GM21619 (cell line): Measurements from ENCODE around the gene HIP1R.
A peak's percentile ranks its signal among the peaks of the same experiment; 100 is the strongest.
"Not testable (repeated sequence)": the region's sequence is repeated elsewhere in the genome, so short reads cannot be mapped to it uniquely, and the experiment has no call there.

Experiments used
- ATAC-seq: cut with Tn5 transposase; IDR thresholded peaks from one replicate; pipeline ENCODE4 v1.9.1; 2021; ENCODE audit not compliant: unreplicated experiment

HIP1R gene

DNA sequence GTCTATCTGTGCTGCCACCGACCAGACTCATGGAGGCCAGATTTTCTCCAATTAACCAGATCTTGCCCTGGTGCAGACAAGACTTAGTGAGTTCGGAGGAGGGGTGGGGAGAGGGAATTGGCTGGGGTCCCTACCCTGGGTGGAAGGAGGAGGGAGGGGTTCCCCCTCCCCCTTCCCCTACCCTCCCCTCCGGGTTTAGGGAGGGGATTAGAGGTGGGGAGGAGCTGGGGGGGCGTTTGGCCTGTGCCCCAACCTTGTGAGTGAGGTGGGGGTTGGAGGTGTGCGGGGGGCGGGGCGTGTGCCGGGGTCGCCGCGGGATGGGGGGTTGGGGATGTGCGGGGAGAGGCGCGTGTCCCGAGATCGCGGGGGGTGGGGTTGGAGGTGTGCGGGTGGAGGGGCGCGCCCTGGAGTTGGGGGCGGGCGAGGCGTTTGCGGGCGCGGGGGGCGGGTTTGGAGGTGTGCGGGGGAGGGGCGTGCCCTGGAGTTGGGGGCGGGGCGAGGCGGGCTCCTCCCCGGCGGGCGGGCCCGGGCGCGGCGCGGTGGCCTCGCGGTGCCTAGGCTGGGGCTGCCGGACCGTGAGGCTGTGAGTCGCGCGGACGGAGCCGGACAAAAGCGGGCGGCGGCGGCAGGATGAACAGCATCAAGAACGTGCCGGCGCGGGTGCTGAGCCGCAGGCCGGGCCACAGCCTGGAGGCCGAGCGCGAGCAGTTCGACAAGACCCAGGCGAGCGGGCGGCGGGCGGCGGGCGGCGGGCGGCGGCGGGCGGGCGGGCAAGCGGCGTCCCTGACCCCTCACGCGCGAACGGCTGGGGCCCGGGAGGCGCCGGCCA is at the start of gene HIP1R:
Gene HIP1R, plus strand, starts transcription at position 537 of the 829 bp plus-strand sequence. Its CDS starts 94 bp downstream, at position 631.
- ATAC-seq = peak; percentile 29

DNA sequence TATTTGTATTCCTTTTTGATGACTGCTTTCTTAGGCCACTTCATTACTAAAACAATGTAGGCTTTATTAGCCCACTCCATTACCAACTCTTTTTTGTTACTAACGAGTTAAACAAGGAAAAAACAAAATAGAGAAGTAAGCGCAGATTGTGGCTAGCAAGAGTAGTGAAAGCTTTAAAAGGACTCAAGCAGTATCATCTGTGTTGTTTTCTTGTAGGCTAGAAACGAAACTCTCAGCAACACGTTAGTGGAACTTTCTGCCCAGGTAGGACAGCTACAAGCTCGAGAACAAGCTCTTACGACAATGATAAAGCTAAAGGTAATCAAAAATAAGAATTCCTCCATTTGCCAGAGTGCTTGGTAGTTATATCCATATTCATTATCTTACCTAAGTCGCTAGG is 49.8 kb upstream of the HIP1R start:
- no peak for ATAC-seq

GRCh38 chr12:122788387-122788786 is 46.9 kb upstream of the HIP1R start:
- no peak for ATAC-seq

DNA sequence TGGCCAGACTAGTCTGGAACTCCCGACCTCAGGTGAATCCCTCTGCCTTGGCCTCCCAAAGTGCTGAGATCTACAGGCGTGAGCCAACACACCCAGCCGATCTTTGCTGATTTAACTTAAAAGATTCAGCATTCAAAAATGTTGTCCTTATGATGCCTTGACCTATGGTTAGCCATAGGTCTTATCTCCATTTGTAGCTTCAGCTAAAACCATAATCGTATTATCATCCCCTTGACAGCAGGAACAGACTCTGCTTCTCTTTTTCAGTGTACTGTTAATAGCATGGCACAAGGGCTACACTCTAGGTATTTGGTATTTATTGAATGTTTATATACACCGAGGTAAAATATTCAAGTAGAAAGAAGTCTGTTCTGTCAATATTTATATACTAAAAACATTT is 45.6 kb upstream of the HIP1R start:
- ATAC-seq = no peak

DNA sequence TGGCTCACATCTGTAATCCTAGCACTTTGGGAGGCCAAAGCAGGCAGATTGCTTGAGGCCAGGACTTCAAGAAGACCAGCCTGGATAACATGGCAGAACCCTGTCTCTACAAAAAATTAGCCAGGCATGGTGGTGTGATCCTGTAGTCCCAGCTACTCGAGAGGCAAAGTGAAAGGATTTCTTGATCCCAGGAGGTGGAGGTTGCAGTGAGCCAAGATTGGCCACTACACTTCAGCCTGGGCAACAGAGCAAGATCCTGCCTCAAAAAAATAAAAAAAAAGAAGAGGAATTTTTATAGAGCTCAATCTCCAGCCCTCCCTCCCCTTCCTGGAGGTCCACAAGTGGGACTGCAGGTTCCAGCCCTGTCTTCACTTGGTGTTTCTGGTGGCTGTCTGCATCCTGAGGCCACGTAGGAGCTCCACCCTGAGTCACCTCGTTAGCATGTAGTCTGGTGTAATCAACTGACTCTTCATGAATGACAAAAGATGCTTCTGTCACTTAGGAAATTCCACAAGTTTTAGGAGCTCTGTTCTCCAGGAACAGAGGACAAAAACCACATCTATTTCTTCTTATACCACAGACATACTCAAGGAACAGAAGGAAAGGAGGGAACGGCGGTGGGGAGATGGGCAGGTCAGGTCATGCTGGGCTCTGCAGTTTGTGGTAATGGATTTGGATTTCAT is 44.7 kb upstream of the HIP1R start:
- no peak for ATAC-seq

GRCh38 chr12:122793685-122794106 is 41.6 kb upstream of the HIP1R start:
- ATAC-seq = no peak

- no peak for ATAC-seq
Measured at GRCh38 chr12:122795807-122796206, 39.5 kb upstream of the HIP1R start.

DNA sequence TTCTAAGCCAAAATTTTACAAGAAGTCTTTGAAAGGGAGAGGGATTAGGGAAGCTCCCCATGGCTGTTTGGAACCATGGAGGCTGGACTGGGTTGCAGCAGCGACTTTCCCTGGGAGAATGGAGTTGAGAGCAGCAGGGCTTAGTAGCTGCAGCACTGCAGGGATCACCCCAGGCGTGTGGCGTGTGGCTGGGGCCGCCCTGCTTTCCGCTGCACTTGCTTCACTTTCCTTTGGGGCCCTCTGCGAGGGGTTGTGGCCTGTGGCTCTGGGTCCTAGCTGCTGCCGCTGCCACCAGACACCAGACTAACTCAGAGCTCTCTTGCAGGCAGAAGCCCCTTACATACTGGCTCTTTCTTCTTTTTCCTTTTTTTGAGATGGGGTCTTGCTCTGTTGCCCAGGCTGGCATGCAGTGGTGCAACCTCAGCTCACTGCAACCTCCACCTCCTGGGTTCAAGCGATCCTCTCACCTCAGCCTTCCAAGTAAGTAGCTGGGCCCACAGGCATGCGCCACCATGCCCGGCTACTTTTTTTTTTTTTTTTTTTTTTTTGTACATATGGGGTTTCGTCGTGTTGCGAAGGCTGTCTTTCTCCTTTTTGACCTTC is 35.5 kb upstream of the HIP1R start:
- ATAC-seq = no peak

DNA sequence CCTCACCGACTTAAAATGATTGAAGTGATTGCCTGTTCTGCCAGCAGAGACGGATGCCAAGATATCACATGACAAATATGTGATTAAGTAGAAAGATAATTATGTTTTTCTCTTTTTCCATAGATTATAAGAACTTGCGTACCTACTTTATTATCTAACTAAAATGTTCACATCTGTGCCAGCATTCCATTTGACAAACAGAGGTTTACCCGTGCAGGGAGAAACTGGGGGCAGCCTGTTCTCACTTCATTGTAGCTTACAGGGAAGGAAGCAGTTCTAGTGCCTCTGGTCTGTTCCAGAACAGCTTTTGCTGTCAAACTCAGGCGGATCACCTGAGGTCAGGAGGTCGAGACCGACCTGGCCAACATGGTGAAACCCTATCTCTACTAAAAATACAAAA is 31.3 kb upstream of the HIP1R start:
- no peak for ATAC-seq

DNA sequence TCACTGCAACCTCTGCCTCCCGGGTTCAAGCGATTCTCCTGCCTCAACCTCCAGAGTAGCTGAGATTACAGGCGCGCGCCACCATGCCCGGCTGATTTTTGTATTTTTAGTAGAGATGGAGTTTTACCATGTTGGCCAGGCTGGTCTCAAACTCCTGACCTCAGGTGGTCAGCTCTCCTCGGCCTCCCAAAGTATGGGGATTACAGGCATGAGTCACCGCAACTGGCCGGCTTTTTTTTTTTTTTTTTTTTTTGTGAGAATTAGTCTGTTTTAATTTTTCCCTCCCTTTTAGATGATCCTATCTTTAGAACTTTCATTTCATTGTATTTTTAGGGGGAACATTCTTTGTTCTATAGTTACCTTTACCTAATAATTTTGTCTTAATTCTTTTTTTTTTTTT is 30.3 kb upstream of the HIP1R start:
- not testable (repeated sequence) for ATAC-seq

DNA sequence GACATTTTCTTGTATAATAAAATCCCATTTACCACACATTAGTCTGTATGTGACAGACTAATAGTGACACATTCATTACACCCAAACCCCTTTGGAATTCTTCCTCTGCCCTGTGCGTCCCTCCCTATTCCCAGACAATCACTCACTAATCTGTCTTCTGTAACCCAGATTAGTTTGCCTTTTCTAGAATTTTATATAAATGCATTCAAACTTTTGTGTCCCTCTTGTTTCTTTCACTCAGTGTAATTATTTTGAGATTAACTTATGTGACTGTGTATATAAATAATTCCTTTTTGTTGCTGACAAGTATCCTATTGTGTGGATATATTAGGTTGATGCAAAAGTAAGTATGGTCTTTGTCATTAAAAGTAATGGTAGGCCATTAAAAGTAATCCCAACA is 27.6 kb upstream of the HIP1R start:
- no peak for ATAC-seq

GRCh38 chr12:122811777-122812176 is 23.5 kb upstream of the HIP1R start:
- ATAC-seq = no peak

GRCh38 chr12:122813310-122813713 is 21.9 kb upstream of the HIP1R start:
- no peak for ATAC-seq

- ATAC-seq = no peak
Measured at GRCh38 chr12:122819209-122819785, 16.0 kb upstream of the HIP1R start.

DNA sequence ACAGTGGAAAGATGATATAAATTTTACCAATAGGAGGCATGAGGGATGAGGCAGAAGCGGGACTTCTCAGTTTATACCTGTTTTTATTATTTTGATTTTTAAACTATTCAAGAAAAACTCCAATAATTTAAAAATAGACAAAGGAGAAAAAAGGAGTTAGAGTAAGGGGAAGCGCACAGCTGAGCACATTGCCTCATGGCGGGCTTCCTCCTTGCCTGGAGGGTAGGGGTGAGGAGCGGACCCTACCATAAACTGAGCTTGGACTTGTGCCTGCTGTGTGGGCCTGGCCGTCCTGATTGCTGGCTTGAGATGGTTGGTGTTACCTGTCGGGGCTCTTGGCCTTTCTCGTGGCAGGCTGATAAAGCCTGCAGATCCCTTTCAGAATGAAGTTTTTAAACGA is 15.1 kb upstream of the HIP1R start:
- ATAC-seq = no peak

DNA sequence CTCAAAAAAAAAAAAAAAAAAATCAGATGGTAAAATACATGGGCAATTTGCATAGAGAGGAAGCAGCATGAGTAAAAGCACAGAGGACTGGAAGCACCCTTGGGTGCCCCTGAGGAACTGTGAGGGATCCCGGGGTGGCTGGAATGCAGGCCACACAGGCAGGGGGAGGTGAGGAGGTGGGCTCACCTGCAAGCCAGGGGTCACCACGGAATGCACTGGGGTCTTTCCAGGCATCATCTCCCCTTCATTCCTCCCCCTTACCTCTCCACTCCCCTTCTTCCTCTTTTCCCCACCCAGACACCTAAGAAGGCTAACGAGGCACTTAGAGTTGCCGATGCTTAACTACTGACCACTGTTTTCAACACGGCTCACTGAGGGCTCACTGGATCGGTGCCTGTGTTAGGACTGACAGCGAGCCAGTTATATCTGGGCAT is 14.4 kb upstream of the HIP1R start:
- no peak for ATAC-seq

DNA sequence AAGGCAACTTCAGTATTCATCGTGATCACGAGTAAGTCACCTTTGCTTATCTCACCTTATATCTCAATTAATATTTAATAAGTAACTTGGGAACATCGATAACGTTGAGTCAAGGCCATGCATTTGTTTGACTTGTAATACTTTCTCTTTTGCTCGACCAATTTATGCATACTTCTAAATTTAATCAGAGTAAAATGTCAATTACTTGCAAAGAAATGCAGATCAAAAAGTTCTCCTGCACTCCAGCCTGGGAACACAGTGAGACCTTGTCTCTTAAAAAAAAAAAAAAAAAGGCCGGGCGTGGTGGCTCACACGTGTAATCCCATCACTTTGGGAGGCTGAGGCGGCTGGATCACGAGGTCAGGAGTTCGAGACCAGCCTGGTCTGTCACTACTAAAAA is 11.8 kb upstream of the HIP1R start:
- ATAC-seq = no peak

DNA sequence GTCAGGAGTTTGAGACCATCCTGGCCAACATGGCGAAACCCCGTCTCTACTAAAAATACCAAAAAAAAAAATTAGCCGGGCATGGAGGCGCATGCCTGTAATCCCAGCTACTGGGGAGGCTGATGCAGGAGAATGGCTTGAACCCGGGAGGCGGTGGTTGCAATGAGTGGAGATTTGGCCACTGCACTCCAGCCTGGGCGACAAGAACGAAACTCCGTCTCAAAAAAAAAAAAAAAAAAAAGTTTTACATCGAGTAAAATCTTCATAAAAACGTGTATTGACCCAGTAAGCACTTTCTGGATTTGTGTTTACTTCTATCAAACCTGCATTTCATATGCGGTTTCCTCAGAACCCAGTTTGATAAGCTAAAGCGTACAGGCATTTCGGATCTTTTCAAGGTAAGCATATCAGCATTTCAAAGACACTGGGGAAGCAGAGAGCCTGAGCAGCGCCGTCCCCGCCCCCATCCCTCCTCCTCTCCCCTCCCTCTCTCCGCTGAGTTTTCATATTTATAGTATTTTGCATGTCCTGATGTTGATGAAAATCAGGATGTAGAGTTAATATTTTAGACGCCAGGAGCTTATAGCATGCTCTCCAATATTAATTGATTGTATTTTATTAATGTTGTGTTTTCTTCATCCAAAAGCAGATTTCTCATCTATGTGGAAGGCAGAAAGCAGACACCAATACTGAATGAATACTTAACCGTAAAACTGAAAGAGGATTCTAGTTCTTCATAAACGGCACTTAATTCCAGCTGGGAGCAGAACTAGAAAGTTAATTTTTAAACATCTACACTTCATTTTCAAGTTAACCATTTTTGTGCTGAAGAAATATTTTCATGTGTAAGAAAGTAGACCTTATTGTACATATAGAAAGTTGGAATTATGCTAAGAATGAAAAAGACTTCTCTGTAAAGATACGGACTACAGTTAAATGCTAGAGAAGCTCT is 9.2 kb upstream of the HIP1R start:
- no peak for ATAC-seq

- ATAC-seq = no peak
Measured at GRCh38 chr12:122827258-122827657, 8.0 kb upstream of the HIP1R start.

DNA sequence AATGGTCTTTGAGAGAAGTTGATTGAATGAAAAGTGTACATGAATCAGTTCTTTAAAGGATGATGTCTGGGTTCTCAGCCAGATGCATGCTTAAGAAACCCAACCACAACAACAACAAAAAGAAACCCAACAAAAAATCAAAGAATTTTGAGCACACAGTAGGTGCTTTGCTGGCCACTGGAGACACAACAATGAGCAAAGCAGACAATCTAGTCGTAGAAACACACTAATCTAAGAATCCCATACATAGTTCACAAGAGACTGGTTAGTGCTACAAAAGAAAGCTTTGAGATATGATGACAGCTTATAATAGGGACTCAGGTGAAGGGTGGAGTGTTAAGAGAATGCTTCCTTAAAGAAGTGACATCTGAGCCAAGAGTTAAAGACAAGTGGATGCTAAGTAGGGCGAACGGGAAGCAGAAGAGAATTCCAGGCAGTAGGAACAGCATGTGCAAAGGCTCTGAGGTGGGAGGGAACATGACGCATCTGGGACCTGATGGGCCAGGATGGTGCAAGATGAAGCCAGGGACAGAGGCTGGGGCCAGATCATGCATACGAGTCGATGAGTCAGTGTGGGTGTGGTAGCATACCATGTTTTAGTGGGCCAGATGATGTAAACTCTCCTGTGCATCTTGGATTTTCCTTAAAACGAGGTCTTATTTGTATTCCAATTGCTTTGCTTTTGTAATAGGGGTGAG is 4.6 kb upstream of the HIP1R start:
- no peak for ATAC-seq
